Measurements from ENCODE around the gene DACH1.

DNA sequence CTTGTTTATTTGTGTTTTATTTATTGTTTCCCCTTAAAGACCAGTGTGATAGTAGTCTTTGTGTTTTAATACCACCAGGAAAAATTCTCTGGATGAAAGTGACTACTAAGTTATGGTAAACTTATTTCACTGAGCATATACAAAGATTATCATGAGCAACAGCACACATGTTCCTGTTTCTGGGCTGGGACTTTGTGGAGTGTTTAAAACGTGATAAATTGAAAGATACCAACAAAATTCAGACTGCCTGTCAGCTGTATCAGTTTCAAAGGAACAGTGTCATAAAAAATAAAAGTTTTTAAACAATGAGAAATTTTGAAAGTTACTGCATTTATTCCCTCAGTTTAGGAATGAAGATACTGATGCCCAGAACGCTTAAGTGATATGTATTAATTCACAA lies 259.4 kb downstream of the DACH1 start:
- TF ChIP-seq, protein P1, sequence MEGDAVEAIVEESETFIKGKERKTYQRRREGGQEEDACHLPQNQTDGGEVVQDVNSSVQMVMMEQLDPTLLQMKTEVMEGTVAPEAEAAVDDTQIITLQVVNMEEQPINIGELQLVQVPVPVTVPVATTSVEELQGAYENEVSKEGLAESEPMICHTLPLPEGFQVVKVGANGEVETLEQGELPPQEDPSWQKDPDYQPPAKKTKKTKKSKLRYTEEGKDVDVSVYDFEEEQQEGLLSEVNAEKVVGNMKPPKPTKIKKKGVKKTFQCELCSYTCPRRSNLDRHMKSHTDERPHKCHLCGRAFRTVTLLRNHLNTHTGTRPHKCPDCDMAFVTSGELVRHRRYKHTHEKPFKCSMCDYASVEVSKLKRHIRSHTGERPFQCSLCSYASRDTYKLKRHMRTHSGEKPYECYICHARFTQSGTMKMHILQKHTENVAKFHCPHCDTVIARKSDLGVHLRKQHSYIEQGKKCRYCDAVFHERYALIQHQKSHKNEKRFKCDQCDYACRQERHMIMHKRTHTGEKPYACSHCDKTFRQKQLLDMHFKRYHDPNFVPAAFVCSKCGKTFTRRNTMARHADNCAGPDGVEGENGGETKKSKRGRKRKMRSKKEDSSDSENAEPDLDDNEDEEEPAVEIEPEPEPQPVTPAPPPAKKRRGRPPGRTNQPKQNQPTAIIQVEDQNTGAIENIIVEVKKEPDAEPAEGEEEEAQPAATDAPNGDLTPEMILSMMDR (IDR thresholded peaks at IDR 0.05): no peak
- TF ChIP-seq POLR2AphosphoS5 (IDR thresholded peaks at IDR 0.05): no peak
- TF ChIP-seq EP300 (IDR thresholded peaks at IDR 0.05; ENCODE audit: low read depth): no peak
